Activated CD8-positive, alpha-beta memory T cell treated with anti-CD3 and anti-CD28 coated beads, Interleukin-2, amount 50 U/mL, for 24 hours (primary cell): ENCODE results near the gene PDE4D.
"Not testable (repeated sequence)": the region's sequence is repeated elsewhere in the genome, so short reads cannot be mapped to it uniquely, and the experiment has no call there.

ENCODE experiments used
- DNase-seq: peaks from one replicate; pipeline ENCODE4 v3.0.0-alpha.2; 2020; ENCODE audit errors: extremely low read depth

Gene PDE4D

GRCh38 chr5:59421986-59422941 lies 471.3 kb downstream of the PDE4D start:
- no peak for DNase-seq

- DNase-seq: no peak
Measured at GRCh38 chr5:59420596-59420995, 472.9 kb downstream of the PDE4D start.

GRCh38 chr5:59418808-59419207 lies 474.7 kb downstream of the PDE4D start:
- DNase-seq: no peak

- no peak for DNase-seq
Measured at GRCh38 chr5:59416451-59416850, 477.1 kb downstream of the PDE4D start.

- no peak for DNase-seq
Measured at GRCh38 chr5:59416026-59416425, 477.5 kb downstream of the PDE4D start.

GRCh38 chr5:59412428-59412827 lies 481.1 kb downstream of the PDE4D start:
- no peak for DNase-seq

GRCh38 chr5:59408997-59409396 lies 484.5 kb downstream of the PDE4D start:
- not testable (repeated sequence) for DNase-seq

GRCh38 chr5:59407967-59408366 lies 485.6 kb downstream of the PDE4D start:
- no peak for DNase-seq

GRCh38 chr5:59401637-59402036 lies 491.9 kb downstream of the PDE4D start:
- no peak for DNase-seq

GRCh38 chr5:59394956-59395355 lies 498.6 kb downstream of the PDE4D start:
- not testable (repeated sequence) for DNase-seq

- DNase-seq: no peak
Measured at GRCh38 chr5:59393585-59394420, 499.7 kb downstream of the PDE4D start.

- no peak for DNase-seq
Measured at GRCh38 chr5:59391576-59391975, 501.9 kb downstream of the PDE4D start.

- DNase-seq: no peak
Measured at GRCh38 chr5:59390989-59391388, 502.5 kb downstream of the PDE4D start.

- no peak for DNase-seq
Measured at GRCh38 chr5:59390074-59390659, 503.4 kb downstream of the PDE4D start.

GRCh38 chr5:59387127-59387526 lies 506.4 kb downstream of the PDE4D start:
- no peak for DNase-seq

GRCh38 chr5:59385700-59386099 lies 507.8 kb downstream of the PDE4D start:
- DNase-seq: no peak

- DNase-seq: no peak
Measured at GRCh38 chr5:59380350-59380951, 513.1 kb downstream of the PDE4D start.

- not testable (repeated sequence) for DNase-seq
Measured at GRCh38 chr5:59374036-59374435, 519.5 kb downstream of the PDE4D start.

- DNase-seq: no peak
Measured at GRCh38 chr5:59371525-59372127, 521.9 kb downstream of the PDE4D start.

- DNase-seq: no peak
Measured at GRCh38 chr5:59368951-59369350, 524.6 kb downstream of the PDE4D start.

GRCh38 chr5:59367791-59368394 lies 525.6 kb downstream of the PDE4D start:
- DNase-seq: peak; percentile 10
